HG03280 (cell line): ENCODE data around the gene MRPS6.
A peak's percentile ranks its signal among the peaks of the same experiment; 100 is the strongest.

ENCODE experiments used
- ATAC-seq: cut with Tn5 transposase; IDR thresholded peaks from one replicate; pipeline ENCODE4 v1.9.1; 2021; ENCODE audit warnings: mild to moderate bottlenecking, moderate library complexity; ENCODE audit not compliant: unreplicated experiment

MRPS6 gene

DNA sequence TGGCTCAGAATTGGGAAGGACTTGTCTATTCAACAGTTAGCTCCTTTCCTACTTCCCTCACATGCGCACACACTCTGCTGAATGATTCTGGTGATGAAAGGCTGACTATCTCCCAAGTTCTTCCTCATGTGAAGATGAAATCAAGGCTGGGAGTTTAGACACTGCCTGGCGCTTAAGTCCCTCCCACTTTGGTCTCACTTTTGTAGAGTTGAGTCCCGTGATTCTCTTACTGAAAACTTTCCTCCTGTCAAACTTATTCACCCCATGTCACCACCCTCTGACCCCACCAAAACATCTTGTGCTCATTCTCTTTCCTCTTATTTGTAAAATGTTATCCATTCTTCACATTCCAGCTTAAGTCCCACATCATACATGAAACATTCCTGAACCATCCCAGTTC, 8.4 kb upstream of the MRPS6 start:
- no peak for ATAC-seq

- no peak for ATAC-seq
Measured at GRCh38 chr21:34071683-34072082, 1.7 kb upstream of the MRPS6 start.

GRCh38 chr21:34072145-34073031, 990 bp upstream of the MRPS6 start:
- ATAC-seq, result peak; percentile 5

DNA sequence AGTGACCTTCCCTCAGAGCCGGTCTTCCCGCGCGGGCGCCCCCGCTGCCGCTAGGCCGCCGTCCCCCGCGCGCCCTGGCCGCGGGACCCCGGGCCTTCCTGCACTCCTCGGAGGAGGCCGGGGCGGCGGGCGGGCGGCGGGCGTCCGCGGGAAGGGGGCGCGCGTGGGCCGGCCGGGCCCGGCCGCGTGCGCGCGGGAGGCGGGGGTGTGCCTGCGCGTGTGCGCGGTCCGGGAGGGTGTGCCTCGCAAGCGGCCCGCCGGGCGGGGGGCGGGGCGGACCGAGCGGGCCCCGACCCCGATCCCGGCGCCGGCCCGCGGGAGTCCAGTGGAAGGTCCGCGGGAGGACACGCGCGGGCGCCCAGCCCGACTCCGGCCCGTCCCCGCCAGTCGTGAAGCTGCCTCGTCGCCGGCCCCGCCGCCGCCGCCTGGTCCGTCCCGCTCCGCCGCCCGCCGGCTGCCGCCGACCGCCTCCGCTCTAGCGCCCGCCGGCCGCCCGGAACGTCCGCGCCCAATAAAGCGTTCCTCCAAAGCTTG, 438 bp downstream of the MRPS6 start:
- peak; percentile 40 for ATAC-seq

DNA sequence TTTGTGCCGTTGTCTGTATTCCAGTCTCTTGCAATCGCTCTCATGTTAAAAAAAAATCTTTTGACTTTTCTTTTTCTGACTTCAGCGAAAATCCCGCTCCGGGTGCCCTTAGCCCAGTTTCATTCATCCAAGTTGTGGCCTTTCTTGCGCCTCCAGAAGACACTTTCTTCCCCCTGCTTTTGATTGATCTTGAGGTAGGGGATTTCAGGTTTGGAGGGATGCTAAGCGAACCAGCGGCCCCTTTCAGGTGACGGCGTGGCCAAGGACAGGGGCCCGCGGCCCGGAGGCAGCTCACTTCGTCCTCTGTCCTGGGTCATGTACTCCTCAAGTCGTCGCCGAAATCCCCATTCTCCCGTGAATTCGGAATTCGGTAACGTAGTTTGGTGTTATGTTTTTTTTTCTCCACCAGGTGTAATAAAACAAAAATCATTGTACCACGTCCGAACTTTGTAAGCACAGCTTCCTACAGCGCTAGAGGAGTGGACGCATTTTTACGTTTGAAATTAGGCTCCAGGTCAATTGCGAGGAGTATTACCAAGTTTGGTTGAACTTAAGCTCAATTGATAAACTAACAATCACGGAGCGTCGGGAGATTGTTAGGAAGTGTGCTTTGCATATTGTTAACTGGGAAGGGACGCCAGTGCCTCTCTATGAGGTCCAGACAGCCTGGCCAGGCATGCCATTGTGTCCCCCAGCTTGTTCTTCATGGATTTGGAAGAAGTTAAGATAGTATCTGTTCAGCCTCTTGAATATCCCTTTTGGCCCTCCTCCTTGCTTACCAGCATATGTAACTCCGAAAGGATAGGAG, 1.1 kb downstream of the MRPS6 start:
- ATAC-seq, result no peak

- ATAC-seq, result no peak
Measured at GRCh38 chr21:34075091-34075425, 1.7 kb downstream of the MRPS6 start.

GRCh38 chr21:34075760-34076660, 2.6 kb downstream of the MRPS6 start:
- no peak for ATAC-seq

DNA sequence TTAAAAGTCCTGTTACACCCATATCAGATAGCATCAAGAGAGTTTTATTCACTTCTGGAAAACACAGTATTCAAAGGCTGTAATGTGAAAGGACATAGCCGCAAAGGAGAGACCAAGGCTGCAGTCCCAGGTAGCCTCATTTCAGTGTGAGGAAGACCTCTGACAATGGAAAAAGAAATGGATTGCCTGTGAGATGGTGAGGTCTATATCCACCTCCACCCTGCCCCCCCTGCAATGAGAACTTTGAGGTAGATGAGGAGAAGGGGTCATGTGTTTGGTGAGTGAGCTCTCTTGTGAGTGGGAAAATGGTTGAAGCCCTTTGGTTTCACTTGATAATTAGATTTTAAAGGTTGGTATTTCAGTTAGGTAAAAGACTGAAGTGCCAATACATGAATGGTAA, 3.5 kb downstream of the MRPS6 start:
- ATAC-seq, result no peak

GRCh38 chr21:34077888-34078287, 4.5 kb downstream of the MRPS6 start:
- ATAC-seq, result no peak

DNA sequence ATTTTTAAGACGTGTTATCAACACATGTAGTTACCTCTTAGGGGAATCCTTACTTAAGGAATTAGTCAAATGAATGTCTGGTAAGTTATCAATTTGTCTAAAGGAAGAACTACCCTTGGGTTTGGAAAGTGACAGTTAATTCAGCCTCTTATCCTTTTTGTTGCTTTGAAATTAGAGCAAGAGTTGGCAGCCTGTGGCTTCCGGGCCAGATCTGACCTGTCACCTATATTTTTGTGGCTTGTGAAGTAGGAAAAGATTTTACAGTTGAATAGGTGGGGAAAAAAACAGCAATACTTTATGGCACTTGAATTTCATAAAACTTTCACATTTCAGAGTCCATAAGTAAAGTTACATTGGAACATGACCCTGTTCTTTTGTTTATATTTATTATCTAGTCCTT, 5.5 kb downstream of the MRPS6 start:
- ATAC-seq, result no peak

- ATAC-seq, result no peak
Measured at GRCh38 chr21:34080710-34081109, 7.3 kb downstream of the MRPS6 start.

DNA sequence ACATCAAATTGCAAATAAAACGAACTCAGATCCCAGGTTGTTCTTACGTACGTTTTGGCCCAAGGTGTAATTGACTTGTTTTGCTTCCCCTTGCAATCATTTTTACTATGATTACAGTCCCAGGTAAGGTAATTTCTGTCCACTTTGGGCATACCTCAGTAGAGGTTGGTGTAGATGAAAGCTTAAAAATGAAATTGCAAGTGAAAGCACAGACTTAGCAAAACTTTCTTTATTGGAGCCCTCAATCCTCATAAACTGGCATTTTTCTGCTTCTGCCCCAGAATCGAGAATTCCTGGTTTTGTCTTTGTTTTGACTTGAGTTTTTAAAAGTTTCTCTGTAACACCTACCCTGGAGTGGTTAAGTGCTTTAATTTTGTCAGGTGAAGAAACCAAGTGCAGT, 9.4 kb downstream of the MRPS6 start:
- no peak for ATAC-seq

DNA sequence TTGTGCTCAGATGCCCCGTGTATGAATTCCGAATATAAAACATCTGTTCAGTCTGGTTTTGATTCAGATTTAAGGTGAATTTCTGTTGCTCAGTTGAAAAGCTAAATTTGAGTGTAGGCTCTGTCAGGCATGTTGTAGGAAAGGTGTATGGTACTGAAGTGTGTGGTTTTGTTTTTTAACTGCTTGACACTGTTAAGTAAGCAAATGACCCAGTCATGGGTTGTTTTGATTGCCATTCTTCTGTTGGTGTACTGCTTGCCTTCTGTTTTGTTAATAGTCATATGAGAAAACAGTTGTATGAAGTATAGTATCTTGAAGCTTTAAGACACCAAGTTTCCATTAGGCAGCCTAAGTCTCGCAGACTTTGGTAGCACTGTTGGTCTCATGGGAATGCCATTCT, 10.0 kb downstream of the MRPS6 start:
- no peak for ATAC-seq

GRCh38 chr21:34085129-34085528, 11.8 kb downstream of the MRPS6 start:
- no peak for ATAC-seq

DNA sequence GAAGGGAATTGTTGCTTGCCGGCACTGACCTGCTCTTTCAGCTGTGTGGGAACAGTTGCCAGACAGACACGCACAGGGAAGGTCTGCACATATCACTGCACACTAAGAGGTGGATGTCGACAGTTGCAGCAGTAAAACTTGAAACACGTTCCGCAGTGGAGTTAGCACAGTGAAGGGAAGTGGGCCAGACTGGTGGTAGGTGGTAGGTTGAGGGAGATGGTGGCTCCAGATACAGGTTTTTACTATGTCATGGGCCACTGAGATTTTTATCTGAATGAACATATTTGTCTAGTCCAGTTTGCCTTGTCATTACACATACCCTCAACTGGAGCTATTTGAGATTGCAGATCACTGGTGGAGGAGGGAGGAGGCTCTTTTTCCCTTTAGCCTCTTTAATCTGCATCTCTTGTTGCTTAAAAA, 13.5 kb downstream of the MRPS6 start:
- ATAC-seq, result no peak

- no peak for ATAC-seq
Measured at GRCh38 chr21:34088752-34089151, 15.4 kb downstream of the MRPS6 start.

DNA sequence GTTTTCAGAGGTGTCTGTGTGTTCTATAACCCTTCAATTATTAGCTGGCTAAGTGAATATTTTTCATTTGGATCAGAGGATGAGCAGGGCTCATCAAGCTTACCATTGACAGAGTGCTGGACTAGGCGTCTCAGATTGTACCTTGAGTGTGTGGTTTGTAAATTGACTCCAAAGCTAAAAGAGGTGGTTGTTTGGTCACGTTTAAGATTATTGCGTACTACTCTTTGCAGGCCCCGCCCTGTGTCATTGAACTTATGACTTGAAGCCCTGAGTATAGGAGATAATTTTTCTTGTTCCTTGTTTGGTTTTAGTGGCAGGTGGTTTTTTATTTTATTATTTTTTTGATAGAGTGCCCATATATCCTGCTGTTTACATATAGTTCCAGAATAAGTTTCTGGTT, 17.7 kb downstream of the MRPS6 start:
- ATAC-seq, result no peak

- ATAC-seq, result no peak
Measured at GRCh38 chr21:34091607-34092006, 18.2 kb downstream of the MRPS6 start.

DNA sequence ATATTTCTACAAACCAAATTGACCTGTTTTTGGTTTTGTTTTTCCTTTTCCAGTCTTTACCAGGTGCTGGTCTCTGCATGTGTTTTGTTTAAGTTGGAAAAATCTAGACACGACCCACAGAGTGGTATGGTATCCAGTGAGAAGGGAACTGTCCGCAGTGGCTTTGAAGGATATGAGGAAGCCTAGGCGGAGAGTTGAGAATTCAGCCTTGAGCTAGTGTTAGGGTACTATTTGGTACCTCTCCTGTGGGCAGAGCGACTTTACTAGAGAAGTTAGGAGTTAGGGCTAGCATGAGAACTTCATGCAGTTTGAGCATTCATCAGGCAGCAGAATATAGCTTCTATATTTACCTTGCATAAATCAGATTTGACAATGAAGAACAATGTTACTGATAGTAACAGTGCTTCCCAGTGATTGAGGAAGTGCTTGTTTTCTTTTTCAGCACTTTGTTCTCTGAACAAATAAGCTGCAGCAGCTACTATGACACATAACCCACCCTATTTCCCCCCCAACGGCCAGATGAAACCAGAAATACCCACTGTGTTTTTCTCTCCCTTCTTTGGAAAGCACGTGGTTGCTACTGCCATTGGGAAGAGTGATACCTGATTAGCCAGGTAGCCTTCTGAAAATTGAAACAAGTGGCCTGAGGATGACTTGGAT, 19.0 kb downstream of the MRPS6 start:
- no peak for ATAC-seq

GRCh38 chr21:34093083-34093482, 19.7 kb downstream of the MRPS6 start:
- no peak for ATAC-seq
